NOMO-1 treated with dmso at 0.1 percent for 144 hours (cell line): ENCODE data around the gene ZNF782.
"Not testable (repeated sequence)": the region's sequence is repeated elsewhere in the genome, so short reads cannot be mapped to it uniquely, and the experiment has no call there.

Experiments used
- DNase-seq: peaks from one replicate; lab custom pipeline; 2025; ENCODE audit not compliant: unreplicated experiment; lab: John Stamatoyannopoulos, UW

Gene ZNF782

DNA sequence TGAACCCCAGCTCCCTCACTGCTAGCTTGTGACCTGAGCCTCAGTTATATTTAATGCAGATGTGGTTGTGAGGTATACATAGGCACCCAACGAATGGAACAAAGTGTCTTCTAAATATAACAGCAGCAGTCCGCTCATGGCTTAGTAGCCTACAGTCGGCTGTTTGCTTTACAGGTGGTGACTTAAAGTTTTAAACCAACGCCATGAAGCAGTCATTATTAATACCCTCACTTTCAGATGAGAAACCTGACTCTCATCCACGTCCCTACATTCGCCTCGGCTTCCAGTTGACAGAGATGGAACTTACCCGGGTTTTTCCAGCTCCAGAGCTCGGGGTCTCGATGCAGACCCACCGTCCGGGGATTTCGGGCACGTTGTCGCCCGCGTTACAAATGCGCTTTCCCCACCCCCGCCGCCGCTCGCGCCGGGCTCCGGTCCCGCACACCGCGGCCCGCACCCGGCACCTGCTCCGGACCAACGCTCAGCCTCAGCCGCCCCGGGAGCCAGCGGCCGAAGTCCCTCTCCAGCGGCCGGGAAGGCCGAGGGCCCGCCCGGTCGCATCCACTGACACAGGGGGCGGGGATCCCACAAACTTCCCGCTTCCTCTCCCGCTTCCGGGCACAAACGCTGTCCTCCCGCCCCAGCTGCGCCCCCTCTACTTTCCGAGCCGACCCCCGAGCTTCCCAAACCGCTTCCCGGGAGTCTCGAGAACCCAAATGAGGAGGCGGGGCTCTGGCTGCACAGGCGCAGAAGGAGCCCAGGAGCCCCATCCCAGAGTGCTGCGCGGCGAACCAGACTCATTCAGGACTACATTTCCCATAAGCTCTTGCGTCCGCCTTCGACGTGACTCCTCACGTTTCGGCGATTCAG lies at the start of gene ZNF782:
ZNF782 (minus strand) TSS at position 734 of the 870 bp plus-strand sequence. CDS start 2,553 bp downstream, outside the sequence.
- DNase-seq = peak; percentile 89

DNA sequence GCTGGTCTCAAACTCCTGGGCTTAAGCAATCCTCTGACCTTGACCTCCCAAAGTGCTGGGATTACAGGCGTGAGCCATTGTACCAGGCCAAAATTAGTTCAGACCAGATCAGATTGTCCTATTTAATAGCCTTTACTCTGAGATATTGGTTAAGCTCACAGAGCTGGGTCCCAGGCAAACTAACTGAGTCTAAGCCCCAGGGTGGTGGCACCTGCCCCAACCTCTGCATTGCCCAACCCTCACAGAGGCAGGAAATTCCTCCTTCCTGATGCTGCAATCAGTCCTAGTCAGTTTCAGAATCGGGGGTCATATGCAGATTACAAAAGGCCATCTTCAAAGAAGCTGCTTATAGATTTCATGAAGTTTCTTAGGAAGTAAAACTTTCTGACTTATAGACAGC lies 45.7 kb upstream of the ZNF782 start:
- DNase-seq = not testable (repeated sequence)

DNA sequence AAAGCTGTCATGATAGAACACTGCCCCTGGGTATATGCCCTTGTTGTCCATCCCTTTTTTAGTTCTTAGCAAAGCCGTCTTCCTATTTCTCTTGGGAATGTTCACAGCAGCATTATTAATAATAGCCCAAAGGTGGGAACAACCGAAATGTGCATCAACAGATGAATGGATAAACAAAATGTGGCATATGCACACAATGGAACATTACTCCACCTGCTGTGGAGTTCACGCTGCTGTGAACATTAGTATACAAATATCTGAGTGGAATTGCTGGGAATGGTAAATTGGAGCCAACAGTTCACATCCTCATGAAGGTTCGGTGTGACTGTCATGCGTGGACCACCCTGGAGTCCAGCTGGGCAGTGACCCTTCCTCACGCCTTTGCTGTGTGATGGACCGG lies 37.8 kb upstream of the ZNF782 start:
- no peak for DNase-seq

DNA sequence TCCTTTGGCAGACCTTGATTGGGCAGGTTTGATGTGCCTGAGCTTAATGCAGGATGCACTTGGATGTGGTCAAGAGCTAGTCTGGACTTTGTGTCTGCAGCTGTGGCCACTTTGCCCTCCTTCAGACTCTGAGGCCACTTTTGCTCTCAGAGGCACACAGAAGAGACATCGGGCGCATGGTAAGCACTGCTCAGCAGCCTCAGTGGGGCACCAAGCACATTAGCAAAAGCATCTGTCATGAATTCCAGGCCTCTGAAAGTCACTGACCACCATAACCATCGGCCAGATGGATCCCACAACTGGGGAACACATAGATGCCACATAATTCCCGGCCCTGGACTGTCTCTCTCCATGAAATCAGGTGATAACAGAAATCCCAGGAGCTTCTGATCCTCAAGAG lies 34.3 kb upstream of the ZNF782 start:
- no peak for DNase-seq

DNA sequence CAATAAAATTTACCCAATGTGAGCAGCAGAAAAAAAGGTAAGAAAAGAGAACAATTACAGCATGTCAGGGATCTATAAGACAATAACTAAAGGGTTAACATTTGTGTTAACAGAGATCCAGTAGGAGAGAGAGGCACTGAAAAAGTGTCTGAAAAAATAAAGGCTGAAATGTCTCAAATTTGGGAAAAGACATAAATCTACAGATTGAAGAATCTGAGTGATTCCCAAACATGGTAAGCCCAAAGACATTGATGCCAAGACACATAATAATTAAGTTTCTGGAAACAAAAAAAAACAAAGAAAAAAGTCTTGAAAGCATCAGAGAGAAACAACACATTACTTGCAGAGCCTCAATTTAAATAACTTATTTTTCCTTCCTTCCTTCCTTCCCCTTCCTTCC lies 31.1 kb upstream of the ZNF782 start:
- DNase-seq = no peak

DNA sequence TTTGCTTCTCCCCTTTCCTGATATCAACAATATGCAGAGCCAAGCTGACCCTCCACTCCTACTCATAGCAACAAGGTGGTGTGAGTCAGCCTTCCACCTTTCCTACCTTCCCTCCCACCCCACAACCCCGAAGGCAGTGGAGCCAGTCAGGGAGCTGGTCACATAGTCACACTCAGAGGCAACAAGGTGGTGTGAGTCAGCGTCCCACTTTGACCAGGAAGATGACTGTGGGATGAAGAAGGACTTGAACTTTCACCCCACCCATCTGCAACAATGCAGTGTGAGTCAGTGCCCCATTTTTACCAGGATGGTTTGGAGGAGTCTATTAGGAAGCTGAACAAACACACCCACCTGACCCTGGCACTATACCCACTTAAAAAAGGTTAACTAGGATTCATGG lies 30.1 kb upstream of the ZNF782 start:
- DNase-seq = no peak

DNA sequence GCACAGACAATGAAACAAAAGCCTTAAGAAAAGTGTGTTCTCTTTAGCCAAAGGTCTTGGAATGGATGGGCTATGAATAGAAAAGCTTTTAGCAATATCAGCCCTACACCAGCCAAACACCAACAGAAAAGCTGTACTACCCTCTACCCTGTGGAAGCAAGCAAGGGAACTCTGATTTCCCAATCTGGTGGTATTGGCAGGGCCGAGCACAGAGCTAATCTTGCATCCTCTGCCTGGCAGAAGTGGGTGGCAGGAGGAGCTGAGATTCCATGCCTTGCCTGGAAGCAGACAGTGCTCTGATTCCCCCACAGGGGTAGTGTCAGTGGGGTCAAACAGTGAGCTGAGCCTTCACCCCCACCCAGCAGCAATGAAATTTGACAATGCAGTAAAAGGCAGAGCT lies 29.6 kb upstream of the ZNF782 start:
- no peak for DNase-seq

DNA sequence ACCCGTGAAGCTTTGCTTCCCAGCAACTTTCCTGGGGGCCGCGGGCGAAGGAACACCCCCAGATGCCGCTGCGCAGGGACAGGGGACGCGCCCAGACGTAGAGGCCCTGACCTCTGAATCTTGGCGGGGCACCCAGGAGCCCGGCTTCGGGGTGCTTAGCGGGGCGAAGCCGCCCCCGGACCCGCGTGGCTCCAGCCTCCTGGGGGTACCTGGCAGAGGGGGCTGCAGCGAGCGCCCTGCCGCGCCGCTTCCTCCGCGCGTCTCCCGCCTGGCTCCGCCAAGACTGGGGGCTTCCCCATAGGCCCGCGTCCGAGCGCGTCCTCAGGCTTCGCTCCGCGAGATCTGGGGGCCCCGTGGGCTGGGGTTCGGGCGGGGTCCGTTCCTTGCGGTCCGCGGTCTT lies 23.0 kb upstream of the ZNF782 start:
- DNase-seq = no peak

DNA sequence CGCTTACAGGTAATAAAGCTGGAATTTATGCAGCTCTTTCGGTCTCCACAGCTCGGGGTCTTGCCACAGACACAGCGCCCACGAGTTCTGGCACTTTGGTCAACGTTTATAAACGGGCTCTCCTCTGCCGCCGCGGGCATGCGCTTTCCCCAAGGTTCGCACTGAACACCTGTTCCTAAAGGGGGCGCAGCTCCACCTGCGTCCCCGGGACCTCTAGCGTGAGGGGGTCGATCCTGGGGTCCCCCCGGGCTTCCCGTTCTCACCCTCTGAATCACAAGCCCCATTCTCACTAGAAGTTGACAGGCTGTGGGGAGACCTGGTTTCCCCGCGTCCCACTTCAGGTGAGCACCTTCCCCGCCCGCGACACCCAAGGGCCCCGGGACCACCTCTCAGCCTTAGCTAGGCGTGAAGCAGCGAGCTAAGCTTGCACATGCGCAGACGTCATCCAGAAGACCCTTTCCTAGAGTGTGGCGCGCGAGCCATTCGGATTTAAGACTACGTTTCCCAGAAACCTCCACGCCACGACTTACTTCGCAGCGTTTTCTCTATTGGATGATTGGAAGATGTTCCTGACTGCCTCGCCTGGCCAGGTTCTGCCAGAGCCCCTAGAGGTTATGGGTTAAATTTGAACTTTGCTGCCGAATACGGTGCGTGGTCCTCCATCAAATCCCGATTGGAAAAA lies 21.3 kb upstream of the ZNF782 start:
- peak; percentile 78 for DNase-seq

DNA sequence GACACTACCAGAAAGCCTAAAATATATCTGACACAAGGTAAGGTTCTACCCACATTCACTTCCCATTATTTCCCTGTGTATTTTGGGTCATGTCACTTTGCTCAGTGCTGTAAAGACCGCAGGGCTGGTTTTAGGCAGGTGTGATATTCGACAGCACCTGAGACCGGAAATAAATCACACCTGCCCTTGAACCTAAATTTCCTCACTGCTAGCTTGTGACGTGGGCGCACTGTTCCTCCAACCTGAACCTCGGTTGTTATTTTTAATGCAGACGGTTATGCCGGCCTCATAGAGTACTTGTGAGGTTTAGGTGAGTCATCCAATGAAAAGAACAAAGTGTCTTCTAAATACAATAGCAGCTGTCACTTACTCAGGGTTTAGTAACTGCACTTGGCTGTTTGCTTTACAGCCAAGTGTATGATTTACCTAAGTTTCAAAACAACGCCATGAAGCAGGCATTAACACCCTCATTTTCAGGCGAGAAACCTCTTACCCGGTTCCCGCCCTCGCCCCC lies 20.7 kb upstream of the ZNF782 start:
- peak; percentile 13 for DNase-seq

DNA sequence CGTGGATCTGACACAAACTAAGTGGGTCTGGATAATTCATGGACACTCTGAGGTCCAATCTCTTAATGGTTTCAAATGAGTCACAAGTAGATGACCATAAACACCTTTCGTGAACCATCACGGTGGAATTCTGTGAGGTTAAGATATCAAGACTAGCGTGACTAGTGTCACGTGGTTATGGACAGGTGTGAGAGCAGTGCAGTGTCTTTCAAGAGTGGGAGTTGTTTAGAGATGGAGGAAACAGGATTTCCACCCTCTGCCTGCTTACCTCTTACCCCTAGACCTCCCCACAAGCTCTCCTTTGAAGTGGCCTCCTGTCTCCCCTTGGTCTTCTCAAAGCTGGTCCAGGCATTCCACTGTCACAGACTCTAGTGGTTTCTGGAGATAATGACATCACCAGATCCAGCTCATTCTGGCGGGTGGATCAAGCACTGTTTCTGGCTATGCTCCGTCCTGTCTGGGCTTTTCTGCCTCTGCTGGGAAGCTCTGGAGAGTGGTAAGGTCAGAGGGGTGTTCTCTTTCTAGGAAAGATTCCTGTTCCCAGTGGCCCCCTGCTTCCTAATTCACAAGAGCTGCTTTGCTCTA lies 20.0 kb upstream of the ZNF782 start:
- no peak for DNase-seq

DNA sequence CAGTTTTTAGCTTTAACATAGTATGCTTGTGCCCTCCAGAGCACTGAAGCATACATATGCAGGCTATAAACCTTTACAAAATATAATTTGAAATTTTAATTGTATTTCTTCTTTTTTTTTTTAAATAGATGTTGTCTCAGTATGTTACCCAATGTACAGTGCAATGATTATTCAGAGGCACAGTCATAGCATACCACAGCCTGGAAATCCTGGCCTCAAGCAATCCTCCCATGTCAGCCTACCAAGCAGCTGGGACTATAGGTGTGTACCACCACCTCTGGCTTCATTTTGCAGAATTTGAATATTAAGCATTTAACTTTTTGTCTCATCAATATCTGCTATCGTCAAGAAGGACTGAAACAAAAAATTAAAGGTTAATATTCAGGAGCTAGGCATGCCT lies 16.9 kb upstream of the ZNF782 start:
- DNase-seq = no peak

DNA sequence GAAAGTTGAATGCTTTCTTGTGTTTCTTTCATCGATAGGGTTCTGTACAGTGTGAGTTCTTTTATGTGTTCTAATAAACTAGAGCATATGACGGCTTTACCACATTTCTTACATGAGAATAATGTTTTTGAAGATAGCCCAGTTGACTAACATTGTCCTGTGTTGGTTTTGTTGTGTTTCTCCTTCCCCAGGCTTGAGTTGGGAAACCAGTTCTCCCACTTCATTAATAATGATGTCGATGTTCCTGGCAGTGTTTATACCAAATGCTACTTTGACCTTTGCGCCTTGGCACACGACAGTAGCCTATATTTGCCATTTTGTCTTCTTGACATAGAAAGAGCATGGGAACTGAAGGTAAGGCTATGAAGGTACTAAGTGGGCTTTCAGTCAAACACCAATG lies 14.4 kb upstream of the ZNF782 start:
- no peak for DNase-seq

DNA sequence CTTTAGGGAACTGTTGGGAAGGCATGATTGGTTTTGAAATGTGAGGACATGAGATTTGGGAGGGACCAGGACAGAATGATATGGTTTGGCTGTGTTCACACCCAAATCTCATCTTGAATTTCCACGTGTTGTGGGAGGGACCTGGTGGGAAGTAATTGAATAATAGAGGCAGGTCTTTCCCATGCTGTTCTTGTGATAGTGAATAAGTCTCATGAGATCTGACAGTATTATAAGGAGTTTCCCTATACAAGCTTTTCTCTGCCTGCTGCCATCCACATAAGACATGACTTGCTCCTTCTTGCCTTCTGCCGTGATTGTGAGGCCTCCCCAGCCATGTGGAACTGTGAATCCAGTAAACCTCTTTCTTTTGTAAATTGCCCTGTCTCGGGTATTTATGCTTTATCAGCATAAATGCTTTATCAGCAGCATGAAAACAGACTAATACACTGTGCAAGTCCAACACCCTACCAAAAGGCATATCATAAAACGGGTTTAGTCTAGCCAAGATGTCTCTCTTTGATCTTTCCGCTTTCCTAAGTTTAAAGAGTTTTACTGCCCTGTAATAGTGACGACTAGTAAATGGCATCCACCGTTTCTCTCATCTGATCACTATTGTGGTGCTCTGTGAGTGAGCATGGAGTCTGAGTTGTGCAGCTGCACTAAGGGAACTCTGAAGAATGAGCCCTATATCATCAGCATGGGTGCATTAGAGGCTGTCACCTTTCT lies 12.9 kb upstream of the ZNF782 start:
- DNase-seq = no peak

DNA sequence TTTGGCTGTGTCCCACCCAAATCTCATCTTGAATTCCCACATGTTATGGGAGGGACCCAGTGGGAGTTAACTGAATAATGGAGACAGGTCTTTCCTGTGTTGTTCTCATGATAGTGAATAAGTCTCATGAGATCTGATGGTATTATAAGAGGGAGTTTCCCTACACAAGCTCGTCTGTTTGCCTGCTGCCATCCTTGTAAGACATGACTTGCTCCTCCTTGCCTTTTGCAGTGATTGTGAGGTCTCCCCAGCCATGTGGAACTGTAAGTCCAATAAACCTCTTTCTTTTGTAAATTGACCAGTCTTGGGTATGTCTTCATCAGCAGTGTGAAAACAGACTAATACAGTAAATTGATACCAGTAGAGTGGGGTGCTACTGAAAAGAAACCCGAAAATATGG lies 10.9 kb upstream of the ZNF782 start:
- not testable (repeated sequence) for DNase-seq

DNA sequence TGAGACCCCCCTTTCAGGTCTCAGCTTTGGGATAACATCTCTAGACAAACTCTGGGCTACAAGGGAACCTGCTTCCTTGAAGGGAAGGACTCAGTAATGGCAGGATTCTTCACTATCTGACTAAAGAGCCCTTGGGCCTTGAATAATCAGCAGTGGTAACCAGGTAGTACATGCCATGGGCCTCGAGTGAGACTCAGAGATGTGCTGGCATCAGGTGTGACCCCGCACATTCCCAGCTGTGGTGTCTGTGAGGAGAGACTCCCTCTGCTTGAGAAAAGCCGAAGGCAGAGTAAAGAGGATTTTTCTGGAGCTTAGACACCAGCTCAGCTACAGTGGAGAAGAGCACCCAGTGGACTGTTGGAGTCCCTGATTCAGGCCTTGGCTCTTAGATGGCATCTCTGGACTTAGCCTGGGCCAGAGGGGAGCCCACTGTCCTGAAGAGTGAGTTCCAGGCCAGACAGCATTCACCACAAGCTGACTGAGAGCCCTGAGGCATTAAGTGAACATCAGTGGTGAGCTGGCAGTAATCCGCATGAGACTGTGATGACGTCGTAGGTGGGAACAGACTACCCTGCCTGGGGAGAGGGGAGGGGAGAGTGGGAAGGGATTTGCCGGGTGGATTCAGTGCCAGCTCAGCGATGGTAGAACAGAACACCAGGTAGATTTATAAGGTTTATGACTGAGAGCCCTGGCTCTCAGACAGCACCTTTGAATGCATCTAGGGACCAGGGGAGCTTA lies 5.3 kb upstream of the ZNF782 start:
- DNase-seq = no peak

DNA sequence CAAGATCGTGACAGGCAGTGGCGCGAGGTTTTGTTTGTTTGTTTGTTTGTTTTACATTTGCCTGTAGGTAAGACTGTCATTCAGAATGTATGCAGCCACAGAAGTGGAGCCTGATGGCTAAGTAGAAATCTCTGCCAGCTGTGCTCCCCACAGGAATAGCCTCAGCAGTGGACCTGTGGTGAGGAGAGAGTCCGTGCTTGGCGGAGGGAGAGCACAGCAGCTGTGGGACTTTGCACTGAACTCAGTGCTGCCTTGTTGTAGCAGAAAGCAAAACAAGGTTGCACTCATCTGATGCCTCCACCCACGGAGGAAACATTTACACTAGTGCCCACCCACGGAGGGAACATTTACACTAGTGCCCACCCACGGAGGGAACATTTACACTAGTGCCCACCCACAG lies 4.4 kb upstream of the ZNF782 start:
- DNase-seq = no peak

DNA sequence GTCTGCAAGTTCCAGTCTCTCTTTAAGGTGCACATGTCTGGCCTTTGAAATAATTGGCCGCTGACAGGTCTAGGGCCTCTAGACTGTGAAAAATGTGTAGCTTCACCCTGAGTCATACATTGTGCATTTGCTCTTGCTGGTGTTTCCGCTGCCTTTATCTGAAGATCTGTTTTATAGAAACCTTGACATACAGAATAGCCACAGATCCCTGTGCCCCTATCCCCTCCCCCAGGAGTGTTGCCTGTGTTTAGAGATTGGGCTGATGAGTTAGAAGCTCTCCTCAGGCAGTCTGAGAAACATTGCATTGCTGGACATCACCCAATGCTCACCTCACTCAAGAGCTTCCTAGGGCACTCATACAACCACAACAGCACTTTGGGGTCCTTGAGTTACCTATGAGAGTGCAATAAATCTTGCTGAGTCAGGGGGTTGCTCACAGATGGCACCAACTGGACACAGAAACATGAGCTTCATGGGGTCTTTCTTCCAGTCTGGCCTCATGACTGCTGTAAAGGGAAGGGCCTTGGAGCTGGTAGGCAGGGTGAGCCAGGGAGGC lies 3.8 kb upstream of the ZNF782 start:
- no peak for DNase-seq

DNA sequence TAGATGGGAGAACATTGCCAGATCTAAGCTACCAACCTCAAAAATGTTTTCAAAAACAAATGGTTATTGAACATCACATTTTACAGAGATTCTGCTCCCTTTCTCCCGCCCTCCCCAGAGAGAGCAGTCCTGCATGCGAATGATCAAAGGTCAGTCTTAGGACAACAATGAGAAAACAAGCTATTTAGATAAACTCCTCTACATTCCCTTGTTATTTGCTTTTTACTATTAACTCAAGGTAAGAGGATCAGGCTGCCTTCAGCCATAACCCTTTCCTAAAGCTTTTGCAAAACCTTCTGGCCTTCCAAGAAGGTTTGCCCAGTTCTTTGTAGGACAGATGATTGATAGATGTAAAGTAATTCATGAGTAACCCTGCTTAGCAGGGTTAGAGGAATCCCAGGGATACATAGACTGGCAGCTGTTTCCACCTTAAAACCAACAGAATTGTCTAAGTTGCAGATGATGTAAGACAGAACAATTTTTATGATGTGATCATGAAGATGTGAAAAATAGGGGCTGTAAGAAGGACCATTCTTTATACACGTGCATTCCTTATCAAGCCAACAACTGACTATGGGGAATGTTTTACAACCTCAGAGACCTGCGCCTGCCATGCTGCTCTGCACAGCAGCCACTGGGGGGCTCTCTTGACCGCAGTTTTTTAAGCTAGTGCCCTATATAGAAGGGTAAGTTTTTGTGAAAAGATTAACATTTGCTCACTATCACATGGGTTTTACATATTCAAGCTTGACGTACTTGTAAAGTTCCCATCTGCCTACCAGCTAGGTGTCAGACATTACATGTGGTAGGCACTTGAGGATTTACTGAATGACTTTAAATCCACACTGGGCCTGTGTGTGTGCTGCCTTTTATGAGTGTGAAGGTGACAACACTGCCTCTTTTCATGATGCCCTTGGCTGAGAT lies 2.3 kb upstream of the ZNF782 start:
- DNase-seq = peak; percentile 51
